K562 (cell line): ENCODE data around the gene AMZ2. TPM values are rescaled to one million over a fixed set of nuclear protein-coding genes. Genes with fewer than 3 reads are reported as not detected.

Source experiments
- BMI1 ChIP-seq: fragments of 150-350 bp; IDR thresholded peaks from 2 replicates; pipeline ENCODE4 v1.6.1; 2014; ENCODE audit warnings: low read length
- C11orf30 ChIP-seq: fragments of 450-650 bp; IDR thresholded peaks from 2 replicates; pipeline ENCODE4 v1.6.1; 2016; ENCODE audit warnings: low read depth, mild to moderate bottlenecking
- CCNT2 ChIP-seq: IDR thresholded peaks from 2 replicates; pipeline ENCODE4 v1.6.1; 2011; ENCODE audit warnings: borderline replicate concordance, low read depth, mild to moderate bottlenecking, moderate library complexity, mixed read lengths, low read length; ENCODE audit not compliant: insufficient read length; ENCODE audit errors: extremely low read depth
- DDX20 ChIP-seq: fragments of 450-650 bp; IDR thresholded peaks from 2 replicates; pipeline ENCODE4 v1.6.1; 2016; ENCODE audit warnings: missing genetic modification characterization, low read depth, mild to moderate bottlenecking, missing compliant biosample characterization, moderate library complexity
- DNMT1 ChIP-seq: fragments of 450-650 bp; IDR thresholded peaks from 2 replicates; pipeline ENCODE4 v1.6.1; 2016; ENCODE audit warnings: antibody characterized with exemption, mild to moderate bottlenecking
- FOXJ2 ChIP-seq: fragments of 200-800 bp; sonication (Bioruptor generic); IDR thresholded peaks from 2 replicates; pipeline ENCODE4 v1.6.1; 2016; ENCODE audit warnings: missing genetic modification characterization, missing compliant biosample characterization
- GTF2A2 ChIP-seq: IDR thresholded peaks from 2 replicates; pipeline ENCODE4 v1.6.1; 2016; ENCODE audit warnings: mild to moderate bottlenecking, missing genetic modification characterization, missing compliant biosample characterization
- HDAC1 ChIP-seq, 2 experiments: fragments of 450-650 bp; IDR thresholded peaks; 2 replicates each; pipeline ENCODE4 v1.6.1; 2016 to 2017; ENCODE audit warnings: inconsistent platforms in 1 of 2, mild to moderate bottlenecking in 1 of 2, moderate library complexity in 1 of 2
- HDAC3 ChIP-seq: fragments of 450-650 bp; IDR thresholded peaks from 2 replicates; pipeline ENCODE4 v1.6.1; 2018; ENCODE audit warnings: borderline replicate concordance, mild to moderate bottlenecking, moderate library complexity; ENCODE audit not compliant: partially characterized antibody
- HMGN3 ChIP-seq: IDR thresholded peaks from 2 replicates; pipeline ENCODE4 v1.6.1; 2011; ENCODE audit warnings: borderline replicate concordance, low read depth, mild to moderate bottlenecking, mixed read lengths, low read length; ENCODE audit not compliant: insufficient read length; ENCODE audit errors: extremely low read depth
- HNRNPLL ChIP-seq: fragments of 200-400 bp; formaldehyde crosslinking; IDR thresholded peaks from 2 replicates; pipeline ENCODE4 v1.6.1; 2017; ENCODE audit warnings: low read length, low read depth, mild to moderate bottlenecking; ENCODE audit not compliant: poor library complexity, severe bottlenecking
- KAT2B ChIP-seq: IDR thresholded peaks from one replicate; pipeline ENCODE4 v1.6.1; 2012; ENCODE audit warnings: low read depth, mild to moderate bottlenecking, control low read depth, inconsistent platforms, low read length, moderate library complexity
- L3MBTL2 ChIP-seq: fragments of 450-650 bp; IDR thresholded peaks from 2 replicates; pipeline ENCODE4 v1.6.1; 2016; ENCODE audit warnings: mild to moderate bottlenecking, moderate library complexity
- LEF1 ChIP-seq: fragments of 450-650 bp; IDR thresholded peaks from 2 replicates; pipeline ENCODE4 v1.6.1; 2016; ENCODE audit warnings: mild to moderate bottlenecking
- POLR2G ChIP-seq: fragments of 200-400 bp; formaldehyde crosslinking; IDR thresholded peaks from 2 replicates; pipeline ENCODE4 v1.6.1; 2017; ENCODE audit warnings: low read depth, mild to moderate bottlenecking, antibody characterized with exemption, low read length, moderate library complexity
- RAD21 ChIP-seq, 2 experiments: fragments of 250-450 bp in 1 of 2; fragments of 450-650 bp in 1 of 2; sonication (Bioruptor Pico) in 1 of 2; formaldehyde crosslinking in 1 of 2; IDR thresholded peaks in 1 of 2; conservative IDR thresholded peaks in 1 of 2; 2 replicates each; pipeline versions ENCODE4 v1.4.0 to v1.8.0; 2020 to 2022; ENCODE audit warnings: mild to moderate bottlenecking in 2 of 2, moderate library complexity in 1 of 2
- RBBP5 ChIP-seq: fragments of 200-600 bp; sonication (generic); IDR thresholded peaks from 2 replicates; pipeline ENCODE4 v1.6.1; 2012; ENCODE audit warnings: borderline replicate concordance, mild to moderate bottlenecking, low read length, control low read depth, inconsistent platforms; ENCODE audit not compliant: insufficient read depth, poor library complexity, severe bottlenecking
- SIX5 ChIP-seq, 2 experiments: IDR thresholded peaks; 2 replicates each; pipeline ENCODE4 v1.6.1; 2011; ENCODE audit warnings: low read length in 2 of 2, borderline replicate concordance in 1 of 2, low read depth in 1 of 2, mild to moderate bottlenecking in 1 of 2, moderate library complexity in 1 of 2; ENCODE audit not compliant: insufficient read depth in 1 of 2
- SMAD2 ChIP-seq: fragments of 150-350 bp; IDR thresholded peaks from 2 replicates; pipeline ENCODE4 v1.6.1; 2014; ENCODE audit warnings: low read depth, mild to moderate bottlenecking, low read length
- SPI1 ChIP-seq: IDR thresholded peaks from 2 replicates; pipeline ENCODE4 v1.6.1; 2011; ENCODE audit warnings: low read depth, low read length, control low read depth, borderline replicate concordance
- SUPT5H ChIP-seq: fragments of 450-650 bp; IDR thresholded peaks from 2 replicates; pipeline ENCODE4 v1.6.1; 2016
- TCF7 ChIP-seq: sonication (generic); IDR thresholded peaks from 2 replicates; pipeline ENCODE4 v1.6.1; 2016; ENCODE audit warnings: antibody characterized with exemption, borderline replicate concordance
- XRCC3 ChIP-seq: fragments of 450-650 bp; IDR thresholded peaks from 2 replicates; pipeline ENCODE4 v1.6.1; 2017; ENCODE audit warnings: mild to moderate bottlenecking, moderate library complexity
- ZNF197 ChIP-seq: fragments of 200-800 bp; sonication (Bioruptor generic); IDR thresholded peaks from 2 replicates; pipeline ENCODE4 v1.6.1; 2016; ENCODE audit warnings: low read depth, missing genetic modification characterization, missing compliant biosample characterization
- polyA plus RNA-seq, 8 experiments: library from polyadenylated mRNA; depleted of rRNA in 4 of 8; stranded (reverse) in 5 of 8; unstranded in 3 of 8; fragments of >200 nt; fragmentation: Nextera tagmentation in 2 of 8; fragmentation: Illumina TruSeq in 1 of 8; extraction: Ambion mirVana in 2 of 8; extraction: Trizol in 1 of 8; gene quantifications; 2 replicates each; pipeline versions ENCODE4 v1.2.1 to v1.2.3, GENCODE V29; 2011 to 2014; ENCODE audit warnings: inconsistent platforms in 1 of 8, missing spikeins in 1 of 8
- total RNA-seq, 7 experiments: library from RNA; depleted of rRNA in 6 of 7; stranded (reverse); fragments of >200 nt in 6 of 7; fragmentation: Illumina TruSeq in 2 of 7; extraction: Trizol in 2 of 7; gene quantifications; 2 replicates each; pipeline versions ENCODE4 v1.2.1 to v1.2.3, GENCODE V29; 2011 to 2021; ENCODE audit warnings: low replicate concordance in 1 of 7
- TF ChIP-seq, protein P1 (sequence below), 2 experiments: fragments of 250-450 bp in 1 of 2; fragments of 450-650 bp in 1 of 2; sonication (Bioruptor Pico) in 1 of 2; IDR thresholded peaks; 2 replicates each; pipeline versions ENCODE4 v1.6.1 to v1.8.0; 2016 to 2021; ENCODE audit warnings: mild to moderate bottlenecking in 2 of 2, moderate library complexity in 2 of 2, missing compliant biosample characterization in 1 of 2, missing genetic modification characterization in 1 of 2
- TF ChIP-seq, protein P2 (sequence below), 3 experiments: fragments of 200-800 bp in 1 of 3; sonication (Bioruptor generic) in 1 of 3; sonication (generic) in 1 of 3; formaldehyde crosslinking in 1 of 3; IDR thresholded peaks; 2 replicates each; pipeline versions ENCODE4 v1.6.1 to v1.8.0; 2016 to 2022; ENCODE audit warnings: mild to moderate bottlenecking in 2 of 3, missing compliant biosample characterization in 2 of 3, missing genetic modification characterization in 2 of 3, missing genetic modification reagents in 1 of 3

The AMZ2 gene
- total and polyA plus RNA-seq, 9 of the 15 experiments (the other 6 are each of a cell fraction or from before 2014, with no cell fraction given), result 22.6 to 92.2 (median 52.6) TPM

DNA sequence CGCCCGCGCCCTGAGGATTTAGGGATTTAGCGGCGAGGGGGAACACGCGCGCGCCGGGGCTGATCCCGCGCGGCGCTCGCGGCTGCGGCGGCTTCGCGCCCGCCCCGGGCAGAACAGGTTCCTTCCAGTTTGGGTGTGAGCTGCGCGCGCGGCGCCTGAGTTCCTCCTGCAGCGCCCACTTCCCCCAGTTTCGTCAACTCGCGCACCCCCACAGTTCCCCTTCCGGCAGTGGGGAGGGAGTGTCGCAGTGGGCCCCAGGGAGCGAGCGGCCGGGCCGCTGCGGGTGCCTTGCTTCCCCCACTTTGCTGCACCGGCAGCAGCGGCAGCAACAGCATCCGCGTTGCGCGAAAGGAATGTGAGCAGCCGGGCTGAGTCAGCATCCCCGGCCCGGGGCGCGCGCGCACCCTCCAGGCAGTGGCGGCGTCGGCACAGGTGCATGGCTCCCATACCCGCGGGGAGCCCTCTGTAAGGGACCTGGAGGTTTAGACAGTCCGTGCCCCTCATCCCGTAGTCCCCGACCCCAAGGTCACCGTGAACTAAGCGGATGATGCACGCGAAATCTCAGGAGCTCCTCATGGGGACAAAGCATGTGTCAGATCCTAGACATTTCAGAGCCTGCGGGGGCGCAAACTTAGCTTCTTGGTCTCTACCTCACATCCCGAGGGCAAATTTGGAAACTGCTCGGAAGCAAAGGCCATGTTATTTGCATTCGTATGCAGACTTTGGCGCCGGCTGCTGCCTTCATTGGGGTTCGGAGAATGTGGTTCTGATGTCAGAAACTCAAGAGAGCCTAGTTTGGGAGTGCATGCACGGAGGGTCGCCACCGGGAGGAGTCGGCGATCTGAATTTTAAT is 44.2 kb downstream of the AMZ2 start (continued):
- TF ChIP-seq ZNF197 (no peak), SPI1 (peak; percentile 72), RAD21 (CRISPR knock-in tag; conservative IDR thresholded peaks at IDR 0.05 in 1 of 2, IDR thresholded peaks at IDR 0.05 in 1 of 2) (peak in 1 of 2 experiments; percentile 23; a peak in 1 of 4 replicates), TCF7 (no peak), RBBP5 (peak; percentile 67), SMAD2 (no peak), SIX5 (IDR thresholded peaks at IDR 0.05; ENCODE audit: borderline replicate concordance in 1 of 2, insufficient read depth in 1 of 2, low read depth in 1 of 2, low read length in 2 of 2) (no peak), DDX20 (tag) (no peak), LEF1 (no peak), HDAC3 (no peak), KAT2B (no peak), SUPT5H (peak; percentile 72), CCNT2 (peak; percentile 27), C11orf30 (peak; percentile 97), DNMT1 (no peak), L3MBTL2 (peak; percentile 88), FOXJ2 (tag) (no peak), XRCC3 (no peak), HNRNPLL (peak; percentile 75), BMI1 (no peak), GTF2A2 (tag) (no peak; the same call in 1 of the 2 replicates), HMGN3 (peak; percentile 25), POLR2G (peak; percentile 88), HDAC1 (IDR thresholded peaks at IDR 0.05) (peak in 1 of 2 experiments; percentile 61; a peak in 2 of 4 replicates)
- TF ChIP-seq, protein P1, sequence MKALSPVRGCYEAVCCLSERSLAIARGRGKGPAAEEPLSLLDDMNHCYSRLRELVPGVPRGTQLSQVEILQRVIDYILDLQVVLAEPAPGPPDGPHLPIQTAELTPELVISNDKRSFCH (CRISPR knock-in tag; IDR thresholded peaks at IDR 0.05), result no peak
- TF ChIP-seq, protein P1 (tag; IDR thresholded peaks at IDR 0.05), result 0 out of 2 replicates have a peak, but pooled peaks have one; percentile 14
- TF ChIP-seq, protein P2, sequence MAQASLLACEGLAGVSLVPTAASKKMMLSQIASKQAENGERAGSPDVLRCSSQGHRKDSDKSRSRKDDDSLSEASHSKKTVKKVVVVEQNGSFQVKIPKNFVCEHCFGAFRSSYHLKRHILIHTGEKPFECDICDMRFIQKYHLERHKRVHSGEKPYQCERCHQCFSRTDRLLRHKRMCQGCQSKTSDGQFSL (CRISPR knock-in tag; IDR thresholded peaks at IDR 0.05), result peak; percentile 42; the same call in 1 of the 2 replicates
- TF ChIP-seq, protein P2 (tag; IDR thresholded peaks at IDR 0.05), result peak in 1 of 2 experiments; percentile 80; a peak in 2 of 4 replicates
